ENCODE data around the gene PNCK. TPM values are rescaled to one million over a fixed set of nuclear protein-coding genes. Genes with fewer than 3 reads are reported as not detected.

Gene PNCK
- total RNA-seq, 1 experiment from 2014 or later = 26.8 TPM

- DNase-seq = peak; percentile 86
- Histone ChIP-seq H3K27me3 (ENCODE audit: insufficient read depth, low read length) (no peaks in the 10 kb centered on the region; the same call in 1 of the 2 replicates), H3K4me2 (ENCODE audit: insufficient read depth, insufficient read length, low read length) (no peak overlapping the region), H3K4ac (ENCODE audit: low read depth, low read length) (no peak overlapping the region), H2BK15ac (ENCODE audit: low read depth, low read length) (no peak overlapping the region), H2AK5ac (ENCODE audit: insufficient read length, low read length) (no peak overlapping the region), H3K79me2 (ENCODE audit: insufficient read depth, low read length) (no peaks in the 10 kb centered on the region), H2BK20ac (ENCODE audit: low read depth, low read length, poor library complexity, severe bottlenecking) (no peak overlapping the region), H3K27ac (ENCODE audit: insufficient read length, low read depth, low read length) (no peak overlapping the region), H3K79me1 (ENCODE audit: insufficient read depth, low read depth, low read length, poor library complexity, severe bottlenecking) (no peaks in the 10 kb centered on the region), H3K4me1 (ENCODE audit: insufficient read depth, low read length) (no peaks in the 10 kb centered on the region), H4K5ac (ENCODE audit: insufficient read length, low read depth, low read length) (no peak overlapping the region), H3K23me2 (ENCODE audit: insufficient read length, low read depth, low read length, poor library complexity, severe bottlenecking) (no peaks in the 10 kb centered on the region), H3K18ac (ENCODE audit: insufficient read length, low read depth, low read length) (no peak overlapping the region), H3K9ac (ENCODE audit: extremely low read depth, insufficient read length, low read length) (no peak overlapping the region), H4K8ac (replicated peaks; ENCODE audit: insufficient read length, low read depth, low read length) (no peak overlapping the region), H2BK120ac (ENCODE audit: low read depth, low read length, poor library complexity, severe bottlenecking) (no peak overlapping the region), H2AFZ (ENCODE audit: low read length) (no peak overlapping the region), H3K14ac (ENCODE audit: insufficient read depth, low read length) (no peak overlapping the region), H2BK12ac (ENCODE audit: insufficient read length, low read depth, low read length) (no peak overlapping the region), H3K56ac (ENCODE audit: insufficient read length, low read depth, low read length) (no peak overlapping the region), H4K20me1 (ENCODE audit: control insufficient read depth, insufficient read depth, insufficient read length) (peaks cover 2% of the 10 kb centered on the region), H3K23ac (ENCODE audit: insufficient read length, low read depth, low read length) (no peak overlapping the region), H4K91ac (ENCODE audit: insufficient read length, low read depth, low read length) (no peak overlapping the region), H3T11ph (ENCODE audit: low read length) (no peak overlapping the region), H3K9me3 (ENCODE audit: control insufficient read depth, low read depth, low read length) (peaks cover 32% of the 10 kb centered on the region), H2BK5ac (ENCODE audit: insufficient read length, low read length) (no peak overlapping the region)
- no CpG with 5 or more reads among the region's 21 CpGs for WGBS (ENCODE audit: extremely low coverage, insufficient read length, low lambda C conversion rate)
- H3K36me3 Mint-ChIP-seq (ENCODE audit: insufficient read depth in 1 of 3, low read depth in 3 of 3) = peaks cover 0 to 11% (median 2%) of the 10 kb centered on the region in 3 experiments; a peak in 4 of 7 replicates
- H3K27me3 Mint-ChIP-seq (ENCODE audit: low read depth) = peaks cover 33% of the 10 kb centered on the region
- H3K4me1 Mint-ChIP-seq = no peaks in the 10 kb centered on the region
- no peak overlapping the region for H3K27ac Mint-ChIP-seq
- peaks cover 50 to 82% of the 10 kb centered on the region in 2 experiments for H3K9me3 Mint-ChIP-seq
- no peak overlapping the region for H3K4me3 Mint-ChIP-seq
- peak; percentile 72 for TF ChIP-seq CTCF (conservative IDR thresholded peaks at IDR 0.05)
Observed at GRCh38 chrX:153635788-153636668, 37.6 kb downstream of the PNCK start.
